GM18511 (cell line): ENCODE data around the gene STT3B.
A peak's percentile ranks its signal among the peaks of the same experiment; 100 is the strongest.

Experiments used
- ATAC-seq: cut with Tn5 transposase; IDR thresholded peaks from one replicate; pipeline ENCODE4 v1.9.1; 2021; ENCODE audit warnings: mild to moderate bottlenecking, moderate library complexity; ENCODE audit not compliant: unreplicated experiment

Gene STT3B

DNA sequence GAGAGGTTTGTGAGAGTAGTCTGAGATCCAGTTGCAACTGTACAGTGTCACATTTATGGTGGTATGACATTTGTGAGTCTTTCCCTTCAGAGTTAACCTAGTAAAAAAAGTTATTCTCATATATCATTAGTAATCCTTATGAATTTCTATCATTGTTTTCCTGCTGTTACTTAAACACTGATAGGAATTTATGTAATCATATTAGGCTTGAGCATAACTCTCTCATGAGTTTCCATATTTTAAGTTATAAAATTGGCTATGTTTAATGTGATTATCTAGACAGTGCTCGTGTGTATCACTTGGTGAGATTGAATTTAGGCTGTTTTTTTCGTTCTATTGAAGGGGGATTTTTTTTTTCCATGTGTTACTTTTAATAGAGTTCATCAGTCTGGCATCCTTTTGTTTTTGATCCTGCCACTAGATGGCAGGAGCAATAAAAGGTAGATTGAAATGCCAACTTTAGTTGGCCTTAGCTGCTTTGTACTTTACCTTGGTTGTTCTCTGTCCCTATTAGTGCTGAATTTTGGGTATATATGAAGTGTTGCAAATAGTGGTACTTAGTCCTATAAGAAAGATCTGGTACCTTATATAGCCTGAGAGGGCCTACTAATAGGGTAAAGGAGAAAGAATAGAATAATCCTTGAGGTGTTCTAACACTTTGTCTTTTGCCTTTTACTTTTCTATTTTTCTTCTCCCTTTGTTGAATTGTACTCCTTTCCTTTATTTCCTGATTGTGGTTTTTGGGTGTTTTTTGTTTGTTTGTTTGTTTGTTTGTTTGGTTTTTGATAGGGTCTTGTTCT, 17.9 kb downstream of the STT3B start:
- ATAC-seq = no peak

DNA sequence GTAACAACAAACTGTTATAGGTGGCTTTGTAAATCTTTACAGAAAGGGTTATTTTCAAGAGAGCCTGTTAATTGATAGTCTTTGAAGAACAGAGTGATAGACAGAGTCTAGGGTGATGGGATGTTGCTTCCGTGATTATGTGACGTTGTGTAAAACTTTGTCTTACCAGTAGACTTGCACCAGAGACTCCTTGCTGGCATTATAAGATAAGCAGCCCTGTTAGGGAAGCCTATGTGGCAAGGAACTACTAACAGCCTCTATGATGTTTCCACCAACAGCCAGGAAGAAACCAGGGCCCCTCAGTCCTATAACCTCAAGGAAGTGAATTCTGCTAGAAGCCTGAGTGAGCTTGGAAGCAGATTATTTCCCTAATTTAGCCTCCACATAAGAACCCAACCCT, 18.9 kb downstream of the STT3B start:
- ATAC-seq = no peak

DNA sequence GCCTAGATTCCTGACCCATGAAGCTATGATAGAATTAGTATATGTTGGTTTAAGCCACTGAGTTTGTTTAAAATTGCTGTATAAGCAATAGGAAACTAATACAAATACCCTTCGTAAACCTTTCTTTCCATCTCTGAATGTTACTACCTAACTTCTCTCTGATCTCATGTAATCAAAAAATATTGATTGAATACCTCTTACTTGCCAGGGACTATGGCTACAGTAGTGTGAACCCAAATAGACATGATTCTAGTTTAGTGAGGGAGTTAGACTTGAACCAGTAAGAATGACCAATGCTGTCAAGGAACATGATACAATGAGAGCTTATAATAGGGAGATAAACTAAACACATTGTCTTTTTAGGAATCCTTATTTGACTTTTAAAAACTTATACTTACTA, 19.4 kb downstream of the STT3B start:
- ATAC-seq = no peak

DNA sequence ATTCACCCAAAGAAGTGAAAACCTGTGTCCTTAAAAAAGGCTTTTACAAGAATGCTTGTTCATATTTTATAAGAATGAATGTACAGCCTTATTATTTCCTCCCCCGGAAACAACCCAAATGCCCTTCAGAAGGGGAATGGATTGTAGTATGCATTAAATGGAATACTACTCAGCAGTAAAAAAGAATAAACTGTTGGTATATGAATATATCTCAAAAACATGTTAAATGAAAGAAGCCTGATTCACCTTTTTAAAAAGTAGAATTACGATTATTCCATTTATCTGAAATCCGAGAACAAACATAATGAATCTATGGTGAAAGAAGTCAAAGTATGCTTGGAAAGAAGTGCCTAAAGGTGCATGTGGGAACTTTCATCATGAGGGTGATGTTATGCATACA, 20.5 kb downstream of the STT3B start:
- no peak for ATAC-seq

DNA sequence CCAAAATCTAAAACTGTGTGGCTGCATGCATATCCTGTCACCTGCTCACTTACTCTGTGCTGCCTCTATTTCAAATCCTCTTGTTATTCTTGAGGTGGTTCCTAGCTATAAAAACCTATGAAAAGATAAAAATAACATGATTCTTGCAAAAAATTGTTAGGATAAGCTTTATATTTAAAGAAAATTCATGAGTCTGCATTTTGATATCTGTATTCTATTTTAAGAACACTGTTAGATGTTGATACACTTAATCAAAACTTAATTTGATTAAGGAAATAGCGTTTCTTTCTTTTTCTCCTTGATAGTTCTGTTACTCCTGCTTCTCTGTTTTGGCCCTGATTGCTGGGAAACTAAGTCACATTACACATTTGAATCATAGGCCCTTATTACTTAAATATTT, 22.5 kb downstream of the STT3B start:
- no peak for ATAC-seq

DNA sequence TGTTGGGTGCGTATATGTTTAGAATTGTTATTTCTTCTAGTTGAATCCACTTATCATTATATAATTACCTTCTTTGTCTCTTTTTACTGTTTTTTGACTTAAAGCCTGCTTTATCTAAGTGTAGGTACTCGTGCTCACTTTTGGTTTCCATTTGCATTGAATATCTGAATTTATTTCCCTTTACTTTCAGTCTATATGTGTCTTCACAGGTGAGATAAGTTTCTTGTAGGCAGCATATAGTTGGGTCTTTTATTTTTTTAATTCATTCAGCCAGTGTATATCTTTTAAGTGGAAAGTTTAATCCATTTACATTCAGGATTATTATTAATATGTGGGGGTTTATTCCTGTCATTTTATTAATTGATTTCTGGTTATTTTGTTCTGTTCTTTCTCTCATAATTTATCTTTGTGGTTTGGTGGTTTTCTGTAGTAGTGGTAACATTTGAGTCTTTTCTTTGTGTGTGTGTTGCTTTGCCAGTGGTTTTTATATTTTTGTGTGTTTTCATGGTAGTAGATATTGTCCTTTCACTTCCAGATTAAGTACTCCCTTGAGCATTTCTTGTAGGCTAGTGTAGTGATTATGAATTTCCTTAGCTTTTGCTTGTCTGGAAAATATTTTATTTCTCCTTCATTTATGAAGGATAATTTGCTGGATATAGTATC, 27.3 kb downstream of the STT3B start:
- no peak for ATAC-seq

DNA sequence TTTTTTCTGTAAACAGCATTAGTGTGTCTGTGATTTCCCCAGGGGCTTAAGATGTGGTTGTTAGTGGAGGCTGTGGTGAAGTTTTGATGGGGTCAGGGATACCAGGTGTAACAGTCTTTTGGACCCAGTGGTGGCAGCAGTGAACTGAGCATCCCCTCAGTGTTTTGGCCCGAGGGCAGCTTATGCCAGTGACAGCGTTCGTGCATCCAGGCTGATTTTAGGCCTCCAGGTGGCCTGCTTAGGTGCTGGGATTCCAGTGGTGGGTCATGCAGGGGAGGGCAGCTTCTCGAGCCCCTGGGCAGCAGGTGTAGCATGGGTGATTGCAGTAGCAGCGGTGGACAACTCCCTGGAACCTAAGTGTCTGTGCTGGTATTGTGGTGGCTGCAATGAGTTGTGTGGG, 29.2 kb downstream of the STT3B start:
- ATAC-seq = no peak

DNA sequence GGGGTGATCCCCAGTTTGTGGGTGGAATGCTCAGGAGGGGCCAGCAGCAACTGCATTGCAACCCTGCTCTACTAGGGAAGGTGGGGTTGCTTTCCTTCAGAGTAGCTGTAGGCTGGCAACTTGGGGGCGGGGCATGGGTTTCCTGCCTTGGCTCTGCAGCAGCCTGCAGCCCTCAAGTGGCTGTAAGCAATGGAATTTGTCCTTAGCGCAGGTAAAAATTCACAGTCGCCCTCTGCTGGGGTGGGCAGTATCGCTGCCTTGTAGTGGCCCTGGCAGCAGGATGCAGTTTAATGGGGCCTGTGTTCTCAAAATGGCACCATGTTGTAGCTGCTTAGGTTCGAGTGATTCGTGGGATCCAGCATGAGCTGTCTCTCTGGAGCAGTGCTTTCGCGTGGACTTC, 29.8 kb downstream of the STT3B start:
- no peak for ATAC-seq

DNA sequence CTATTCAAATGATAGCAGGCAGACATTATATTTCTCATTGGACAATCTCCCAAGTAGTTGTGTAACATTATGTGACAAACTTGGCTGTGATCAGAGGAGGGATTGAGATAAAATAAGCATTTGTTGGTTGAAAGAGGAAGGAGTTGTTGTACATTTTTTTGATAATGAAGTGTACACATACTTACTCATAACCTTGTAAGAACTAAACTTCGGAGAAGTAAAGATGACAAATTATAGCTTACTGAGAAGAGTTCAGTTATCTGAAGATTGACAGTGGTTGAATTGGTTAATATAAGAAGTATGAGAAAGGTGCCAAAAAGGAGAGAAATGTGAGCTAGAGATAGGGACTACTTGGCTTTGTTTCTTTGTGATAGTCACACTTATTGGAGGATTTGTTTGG, 32.6 kb downstream of the STT3B start:
- ATAC-seq = no peak

DNA sequence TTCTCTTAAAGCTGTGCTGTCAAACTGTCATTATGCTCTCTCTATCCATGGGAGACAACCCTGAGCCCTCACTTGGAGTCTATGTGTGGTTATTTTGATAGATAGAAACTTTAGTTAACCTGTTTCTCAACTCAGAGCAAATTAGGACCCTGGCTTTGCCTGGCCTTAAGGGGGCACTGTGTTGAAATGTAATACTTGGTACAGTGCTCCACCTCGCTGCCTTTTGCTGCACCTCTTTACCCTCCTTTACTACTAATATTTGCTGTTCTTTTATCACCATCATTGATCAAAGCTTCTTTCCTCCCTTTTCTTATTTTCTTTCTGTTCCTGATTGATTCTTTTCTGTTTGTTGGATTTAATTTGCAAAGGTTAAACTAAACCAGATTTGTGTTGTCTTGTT, 34.3 kb downstream of the STT3B start:
- ATAC-seq = no peak

DNA sequence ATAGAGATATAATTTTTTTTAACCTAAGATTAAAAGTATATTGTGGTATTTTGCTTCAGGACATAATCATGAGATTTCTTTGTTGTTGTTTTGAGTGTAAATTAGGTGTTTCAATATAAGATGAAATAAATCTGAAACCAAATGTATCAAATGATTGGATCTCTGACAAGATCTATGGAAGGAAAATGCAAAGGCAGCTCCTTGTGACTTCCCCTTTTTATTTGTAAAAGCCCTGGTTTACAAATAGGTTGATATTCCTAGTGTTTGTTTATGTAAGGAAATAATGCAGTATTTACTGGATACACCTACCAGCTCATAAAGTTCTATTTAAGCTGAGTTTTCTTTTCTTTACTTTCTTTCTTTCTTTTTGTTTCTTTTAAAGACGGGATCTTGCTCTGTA, 35.9 kb downstream of the STT3B start:
- no peak for ATAC-seq

DNA sequence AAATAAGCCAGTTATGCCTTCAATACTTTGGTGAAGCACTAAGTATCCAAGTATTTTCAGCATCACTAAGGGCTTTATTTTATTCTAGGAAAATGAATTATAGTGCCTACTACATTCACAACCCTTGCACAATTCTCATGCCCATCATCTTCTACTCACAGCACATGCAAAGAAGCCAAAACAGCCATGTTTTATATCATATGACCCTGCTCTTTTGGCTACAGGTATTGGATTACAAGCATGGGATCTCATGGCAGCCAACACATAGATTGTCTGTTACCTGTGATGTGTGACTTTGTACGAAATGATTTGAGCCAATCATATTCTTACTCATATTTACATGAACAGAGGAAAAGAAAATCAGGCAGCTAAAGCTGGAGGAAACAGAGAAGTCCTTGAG, 38.6 kb downstream of the STT3B start:
- no peak for ATAC-seq

DNA sequence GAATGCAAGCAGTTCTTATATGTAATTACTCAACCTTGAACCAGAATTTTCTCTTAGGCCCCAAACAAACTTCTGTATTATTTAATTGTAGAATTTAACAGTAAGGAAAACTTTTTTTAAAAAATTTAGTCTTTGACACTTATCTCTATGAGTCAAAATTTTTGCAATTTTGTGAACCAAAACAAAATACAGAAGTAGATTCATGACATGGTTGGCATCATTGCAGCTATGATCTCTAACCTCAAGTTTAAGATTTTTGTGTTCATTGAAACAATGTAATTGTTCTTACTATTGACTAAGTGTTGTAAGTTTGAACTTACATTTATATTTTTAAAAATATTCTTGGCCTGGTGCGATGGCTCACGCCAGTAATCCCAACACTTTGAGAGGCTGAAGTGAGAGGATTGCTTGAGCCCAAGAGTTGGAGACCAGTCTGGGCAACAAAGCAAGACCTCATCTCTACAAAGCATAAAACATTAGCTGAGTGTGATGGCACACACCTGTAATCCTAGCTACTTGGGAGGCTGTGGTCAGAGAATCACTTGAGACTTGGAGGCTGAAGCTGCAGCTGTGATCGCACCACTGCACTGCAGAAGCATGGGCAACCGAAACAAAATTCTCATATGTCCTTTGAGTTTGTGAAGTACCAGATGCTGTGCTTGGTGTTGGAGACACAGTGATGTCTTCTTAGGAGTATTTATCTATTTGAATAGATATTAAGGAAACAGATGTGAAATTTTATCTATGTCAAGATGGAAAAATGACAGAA, 39.7 kb downstream of the STT3B start:
- peak; percentile 46 for ATAC-seq

DNA sequence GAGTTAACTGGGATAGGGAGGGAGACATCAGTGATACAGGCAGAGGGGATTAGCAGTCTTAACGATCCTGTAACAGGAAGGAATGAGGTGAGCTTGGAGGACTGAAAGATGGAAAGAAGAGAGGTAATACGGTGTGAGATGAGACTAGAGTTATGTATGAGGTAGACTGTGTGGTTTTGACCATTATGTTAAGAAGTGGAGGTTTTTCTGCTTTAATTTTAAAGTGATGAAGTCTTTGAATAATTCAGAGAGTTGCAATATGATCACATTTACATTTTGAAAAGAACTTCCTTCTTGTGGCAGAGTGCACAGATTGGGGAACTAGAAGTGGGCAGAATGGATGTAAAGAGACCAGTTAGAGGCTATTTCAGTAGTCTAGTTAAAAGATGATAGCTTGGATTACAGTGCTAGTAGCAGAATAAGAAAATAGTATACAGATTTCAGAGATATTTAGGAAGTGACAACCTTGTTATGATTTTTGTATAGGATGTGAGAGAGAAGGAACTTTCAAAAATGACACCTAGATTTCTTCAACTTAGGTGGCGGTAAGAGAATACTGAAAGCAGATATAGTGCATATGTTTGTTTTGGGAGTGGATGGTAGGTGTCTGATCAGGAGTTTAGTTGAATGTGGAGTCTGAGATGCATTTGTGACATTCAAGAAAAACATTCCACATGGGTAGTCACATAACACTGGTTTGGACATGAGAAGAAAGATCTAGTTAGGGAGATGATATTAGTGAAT, 40.5 kb downstream of the STT3B start:
- peak; percentile 55 for ATAC-seq

DNA sequence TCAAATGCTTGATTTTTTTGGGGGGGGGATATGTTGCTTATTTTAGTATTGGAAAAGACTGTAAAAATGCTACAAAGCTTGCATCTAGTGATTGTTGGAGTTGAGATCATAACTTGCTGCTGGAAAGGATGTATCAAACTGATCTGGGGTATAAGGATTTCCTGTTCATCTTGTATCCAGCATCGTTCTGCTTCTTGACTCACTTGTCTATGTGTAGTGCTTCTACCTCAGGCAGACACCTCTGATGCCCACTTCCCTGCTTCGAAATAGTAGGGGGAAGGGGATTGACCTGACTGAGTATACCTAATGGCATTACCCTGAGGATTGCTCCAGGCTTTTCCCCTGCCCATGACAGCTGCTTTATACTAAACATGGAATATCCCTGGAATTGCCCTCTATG, 42.7 kb downstream of the STT3B start:
- peak; percentile 45 for ATAC-seq

DNA sequence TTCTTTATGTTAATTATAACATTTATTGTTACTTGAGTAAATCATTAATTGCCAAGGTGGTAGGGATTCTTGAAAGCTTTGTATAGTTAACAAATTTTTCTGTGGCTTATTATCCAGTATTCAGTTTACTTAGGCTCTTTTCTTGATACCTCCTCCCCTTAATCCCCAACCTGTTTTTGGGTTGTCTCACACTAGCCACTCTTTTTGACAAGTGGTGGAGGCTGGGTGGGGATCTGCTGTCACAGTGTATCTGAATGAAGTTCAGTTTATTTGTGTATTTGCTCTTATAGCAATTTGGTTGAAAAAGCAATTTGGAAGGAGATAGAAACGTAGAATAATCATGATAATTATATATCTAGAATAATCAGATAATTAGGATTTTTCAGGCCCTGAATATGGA, 43.8 kb downstream of the STT3B start:
- ATAC-seq = no peak

DNA sequence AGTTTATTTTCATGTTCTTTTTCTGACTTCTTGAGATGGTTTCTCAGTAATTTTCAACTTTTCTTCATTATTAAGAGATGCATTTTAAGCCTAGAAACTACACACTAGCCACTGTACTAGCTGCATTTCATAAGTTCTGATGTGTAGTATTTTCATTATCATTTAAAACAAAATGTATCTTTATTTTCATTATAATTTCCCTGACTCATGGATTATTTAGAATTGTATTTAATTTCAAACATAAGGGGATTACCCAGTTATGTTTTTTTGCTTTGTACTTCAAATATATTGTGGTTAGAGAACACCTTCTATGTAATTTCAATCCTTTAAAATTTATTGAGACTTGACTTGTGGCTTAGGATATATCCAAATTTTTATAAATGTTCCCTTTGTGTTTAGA, 44.5 kb downstream of the STT3B start:
- no peak for ATAC-seq

DNA sequence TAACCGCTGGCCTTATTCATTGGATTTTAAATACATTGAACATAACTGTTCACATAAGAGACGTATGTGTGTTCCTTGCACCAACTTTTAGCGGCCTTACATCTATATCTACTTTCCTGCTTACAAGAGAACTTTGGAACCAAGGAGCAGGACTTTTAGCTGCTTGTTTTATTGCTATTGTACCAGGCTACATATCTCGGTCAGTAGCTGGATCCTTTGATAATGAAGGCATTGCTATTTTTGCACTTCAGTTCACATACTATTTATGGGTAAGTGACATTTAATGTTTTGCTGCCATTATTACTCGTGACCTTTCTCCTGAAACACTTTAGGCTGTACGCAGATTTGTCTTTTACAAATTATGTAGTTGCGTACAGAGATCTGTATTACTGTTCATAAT, 47.1 kb downstream of the STT3B start:
- ATAC-seq = no peak

DNA sequence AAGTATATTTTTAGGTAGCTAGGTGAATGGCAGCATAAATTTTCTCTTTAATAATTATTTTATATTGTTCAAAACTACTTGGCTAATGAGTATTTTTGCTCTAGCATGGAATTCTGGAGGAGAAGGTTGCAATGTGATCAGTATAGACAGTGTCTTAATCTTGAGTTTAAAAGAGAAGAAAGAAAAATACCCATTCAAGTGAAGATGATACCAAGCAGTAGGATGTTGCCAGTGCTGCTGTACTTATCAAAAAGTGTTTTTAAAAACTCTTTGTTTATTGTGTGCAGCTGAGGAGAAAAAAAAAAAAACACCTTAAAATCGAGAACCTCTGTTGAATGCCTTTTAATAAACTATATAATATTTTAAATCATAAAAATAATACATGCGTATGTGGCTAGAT, 47.9 kb downstream of the STT3B start:
- no peak for ATAC-seq

DNA sequence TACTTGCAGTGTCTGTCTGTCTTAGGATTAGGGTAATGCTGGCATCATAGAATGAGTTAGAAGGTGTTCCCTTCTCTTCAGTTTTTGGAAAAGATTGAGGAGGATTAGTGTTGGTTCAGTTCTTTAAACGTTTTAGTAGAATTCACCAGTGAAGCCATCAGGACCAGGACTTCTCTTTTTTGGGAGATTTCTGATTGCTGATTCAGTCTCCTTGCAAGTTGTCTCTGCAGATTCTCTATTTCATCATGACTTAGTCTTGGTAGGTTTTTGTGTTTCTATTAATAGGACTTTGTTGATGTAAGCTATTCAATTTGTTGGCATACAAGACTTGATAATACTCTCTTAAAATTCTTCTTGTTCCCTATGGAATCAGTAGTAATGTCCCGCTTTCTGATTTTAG, 48.9 kb downstream of the STT3B start:
- no peak for ATAC-seq

DNA sequence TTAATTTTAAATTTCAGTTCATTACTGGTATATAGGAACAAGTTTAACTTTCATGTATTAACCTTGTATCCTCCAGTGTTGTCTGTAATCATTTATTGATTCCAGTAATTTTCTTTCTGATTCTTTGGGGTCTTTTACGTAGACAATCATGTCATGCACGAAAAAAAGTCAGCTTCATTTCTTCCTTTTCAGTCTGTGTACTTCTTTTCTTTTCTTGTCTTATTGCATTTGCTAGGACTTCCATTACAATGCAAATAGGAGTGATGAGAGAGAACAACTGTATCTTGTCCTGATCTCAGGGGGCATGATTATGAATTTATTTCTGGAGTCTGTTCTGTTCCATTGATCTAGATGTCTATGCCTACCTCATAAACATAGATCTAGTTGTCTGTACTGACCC, 56.5 kb downstream of the STT3B start:
- ATAC-seq = no peak
